ENCODE results near the gene NUPR1.
A peak's percentile ranks its signal among the peaks of the same experiment; 100 is the strongest.
"Not testable (repeated sequence)": the region's sequence is repeated elsewhere in the genome, so short reads cannot be mapped to it uniquely, and the experiment has no call there.

The NUPR1 gene

GRCh38 chr16:28501258-28502232, 37.2 kb downstream of the NUPR1 start:
- Histone ChIP-seq H3K4me3 (no peak overlapping the region), H3K27ac (no peak overlapping the region)

DNA sequence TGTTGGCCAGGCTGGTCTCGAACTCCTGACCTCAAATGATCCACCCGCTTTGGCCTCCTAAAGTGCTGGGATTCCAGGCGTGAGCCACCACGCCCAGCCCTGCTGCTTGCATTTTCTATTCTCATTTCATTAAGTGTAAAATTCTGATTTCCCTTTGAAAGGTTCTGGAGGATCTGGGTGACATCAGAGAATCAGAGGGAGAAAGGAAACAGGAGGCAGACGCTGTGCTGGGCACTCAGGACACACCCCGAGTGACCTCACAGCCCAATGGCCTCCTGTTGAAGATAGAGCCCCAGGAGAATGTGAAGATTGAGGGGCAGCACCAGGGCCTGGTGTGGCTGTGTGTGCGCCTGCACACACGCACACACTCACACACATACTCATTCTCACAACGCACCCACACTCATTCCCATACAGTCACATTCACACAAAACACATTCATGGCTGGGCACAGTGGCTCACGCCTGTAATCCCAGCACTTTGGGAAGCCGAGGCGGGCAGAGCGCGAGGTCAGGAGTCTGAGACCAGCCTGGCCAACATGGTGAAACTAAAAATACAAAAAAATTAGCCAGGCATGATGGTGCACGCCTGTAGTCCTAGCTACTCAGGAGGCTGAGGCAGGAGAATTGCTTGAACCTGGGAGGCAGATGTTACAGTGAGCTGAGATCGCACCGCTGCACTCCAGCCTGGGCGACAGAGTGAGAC, 38.1 kb downstream of the NUPR1 start:
- H3K4me3 ChIP-seq, H3K27ac ChIP-seq: not testable (repeated sequence)

GRCh38 chr16:28499854-28500253, 38.9 kb downstream of the NUPR1 start:
- Histone ChIP-seq H3K4me3 (no peak overlapping the region), H3K27ac (no peak overlapping the region)

GRCh38 chr16:28498666-28499381, 40.0 kb downstream of the NUPR1 start:
- Histone ChIP-seq H3K27ac (no peak overlapping the region), H3K4me3 (no peak overlapping the region)

- Histone ChIP-seq H3K27ac (no peak overlapping the region), H3K4me3 (no peak overlapping the region)
Observed at GRCh38 chr16:28497861-28498599, 40.7 kb downstream of the NUPR1 start.

DNA sequence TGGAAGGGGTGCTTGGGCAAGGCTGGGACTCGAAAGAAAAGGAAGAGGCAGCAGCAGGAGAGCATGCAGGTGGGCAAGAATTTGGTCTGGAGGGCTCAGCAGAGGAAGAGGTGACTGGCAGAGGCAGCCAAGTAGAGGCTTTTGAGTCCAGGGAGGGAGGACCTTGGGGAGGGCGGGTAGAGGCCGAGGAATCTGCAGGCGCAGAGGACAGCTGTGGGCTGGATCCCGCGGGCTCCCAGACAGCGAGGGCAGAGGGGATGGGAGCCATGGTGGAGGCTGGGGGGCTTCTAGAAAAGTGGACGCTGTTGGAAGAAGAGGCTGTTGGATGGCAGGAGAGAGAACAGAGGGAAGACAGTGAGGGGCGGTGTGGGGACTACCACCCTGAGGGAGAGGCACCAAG, 41.4 kb downstream of the NUPR1 start:
- no peak overlapping the region for H3K4me3 ChIP-seq
- no peak overlapping the region for H3K27ac ChIP-seq

DNA sequence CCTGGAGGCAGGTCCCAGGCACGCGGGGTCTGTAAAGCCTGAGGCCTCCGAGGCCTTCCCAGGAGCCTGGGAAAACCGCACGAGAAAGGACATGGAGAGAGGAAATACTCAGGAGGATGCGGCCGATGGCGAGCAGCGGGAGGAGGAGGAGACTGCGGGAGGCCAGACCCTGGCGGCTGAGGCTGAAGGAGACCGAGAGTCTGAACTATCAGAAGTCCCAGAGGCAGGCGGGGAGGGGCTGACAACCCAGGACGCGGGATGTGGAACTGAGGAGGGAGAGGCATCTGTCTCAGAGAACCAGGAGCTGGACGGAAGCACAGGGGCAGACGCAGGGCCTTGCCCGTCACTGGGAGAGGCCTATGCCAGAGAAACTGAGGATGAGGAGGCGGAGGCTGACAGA, 41.9 kb downstream of the NUPR1 start:
- H3K4me3 ChIP-seq: no peak overlapping the region

DNA sequence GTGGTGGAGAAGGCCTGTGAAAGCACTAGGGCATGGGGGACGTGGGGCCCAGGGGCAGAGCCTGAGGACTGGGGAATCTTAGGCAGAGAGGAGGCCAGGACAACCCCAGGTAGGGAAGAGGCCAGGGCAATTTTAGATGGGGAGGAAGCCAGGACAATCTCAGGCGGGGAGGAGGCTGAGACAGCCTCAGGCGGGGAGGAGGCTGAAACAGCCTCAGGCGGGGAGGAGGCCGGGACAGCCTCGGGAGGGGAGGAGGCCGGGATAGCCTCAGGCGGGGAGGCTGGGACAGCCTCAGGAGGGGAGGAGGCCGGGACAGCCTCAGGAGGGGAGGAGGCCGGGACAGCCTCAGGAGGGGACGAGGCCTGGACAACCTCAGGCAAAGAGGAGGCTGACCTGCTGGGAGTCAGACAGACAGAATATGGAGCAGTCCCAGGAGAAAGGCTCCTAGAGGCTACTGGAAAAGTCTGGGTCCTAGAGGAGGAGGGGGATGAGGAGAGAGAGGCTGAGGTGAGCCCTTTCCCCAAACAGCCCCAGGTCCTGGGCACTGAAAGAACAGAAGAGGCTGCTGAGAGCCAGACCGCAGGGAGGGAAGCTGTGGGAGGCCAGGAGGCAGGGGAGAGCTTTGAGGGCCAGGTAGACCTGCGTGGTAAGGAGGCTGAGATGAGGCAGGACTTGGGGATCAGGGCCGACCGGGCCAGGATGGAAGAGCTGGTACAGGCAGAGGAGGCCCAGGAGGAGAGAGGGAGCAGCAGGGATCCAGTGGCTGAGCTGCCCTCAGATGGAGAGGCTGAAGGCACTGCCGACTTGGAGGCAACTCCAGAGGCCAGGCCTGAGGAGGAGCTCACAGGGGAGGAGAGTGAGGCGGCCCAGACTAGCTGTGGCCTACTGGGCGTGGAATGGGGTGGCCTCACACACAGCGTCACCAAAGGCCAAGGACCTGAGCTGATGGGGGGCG, 42.7 kb downstream of the NUPR1 start:
- H3K4me3 ChIP-seq: peak overlapping the region in 3 of 7 experiments; percentile 17 to 22 (median 21)
- peak overlapping the region in 19 of 21 experiments; percentile 31 to 100 (median 84) for H3K27ac ChIP-seq

More for the DNA sequence above, 41.9 kb downstream of the NUPR1 start:
- peak overlapping the region in 5 of 21 experiments; percentile 84 to 98 (median 97) for H3K27ac ChIP-seq

DNA sequence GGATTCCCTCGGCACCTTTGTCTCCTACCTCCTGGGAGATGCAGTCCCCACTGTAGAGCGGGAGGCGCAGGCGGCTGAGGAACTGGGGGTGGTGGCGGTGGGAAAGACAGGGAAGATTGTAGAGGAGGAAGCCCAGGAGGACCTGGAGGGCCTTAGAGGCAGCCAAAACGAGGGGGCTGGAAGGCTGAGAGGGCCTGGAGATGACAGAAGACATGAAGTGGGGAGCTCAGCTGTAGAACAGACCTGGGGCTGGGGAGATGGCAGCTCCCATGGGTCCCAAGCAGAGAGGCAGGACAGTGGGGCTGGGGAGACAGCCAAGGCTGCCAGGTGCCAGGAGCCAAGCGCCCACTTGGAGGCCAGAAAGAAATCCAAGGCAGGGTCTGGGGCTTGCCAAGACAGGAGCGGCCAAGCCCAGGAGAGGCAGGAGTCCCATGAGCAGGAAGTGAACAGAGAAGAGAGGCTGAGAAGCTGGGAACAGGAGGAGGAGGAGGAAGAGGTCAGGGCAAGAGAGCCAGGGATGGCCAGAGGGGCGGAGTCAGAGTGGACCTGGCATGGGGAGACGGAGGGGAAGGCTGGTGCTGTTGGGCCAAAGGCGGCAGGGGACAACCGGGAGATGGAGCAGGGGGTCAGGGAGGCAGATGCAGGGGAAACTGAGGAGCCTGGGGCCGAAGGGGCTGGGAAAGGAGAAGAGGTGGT, 43.5 kb downstream of the NUPR1 start:
- Histone ChIP-seq H3K27ac (peak overlapping the region in 20 of 21 experiments; percentile 31 to 100 (median 85)), H3K4me3 (peak overlapping the region in 6 of 7 experiments; percentile 17 to 30 (median 20))

- H3K4me3 ChIP-seq: peak within 1 kb of the TSS in 6 of 7 experiments; percentile 17 to 30 (median 20)
- H3K27ac ChIP-seq: peak within 1 kb of the TSS in 20 of 21 experiments; percentile 31 to 100 (median 96)
Observed at GRCh38 chr16:28494121-28494851, 44.5 kb downstream of the NUPR1 start, which contains the start of gene APOBR. Gene APOBR (plus strand): TSS chr16:28494643. CDS start chr16:28494682, 39 bp downstream.

GRCh38 chr16:28492511-28492910, 46.3 kb downstream of the NUPR1 start:
- H3K4me3 ChIP-seq: peak overlapping the region in 6 of 7 experiments; percentile 66 to 94 (median 78)
- peak overlapping the region in 20 of 21 experiments; percentile 86 to 100 (median 97) for H3K27ac ChIP-seq

- Histone ChIP-seq H3K4me3 (peak within 1 kb of the TSS; percentile 66 to 94 (median 80)), H3K27ac (peak within 1 kb of the TSS; percentile 68 to 100 (median 97))
Observed at GRCh38 chr16:28491970-28492474, 46.8 kb downstream of the NUPR1 start, which contains the start of gene CLN3. Gene CLN3 (minus strand): TSS chr16:28492074. CDS start chr16:28491759, 315 bp downstream.

DNA sequence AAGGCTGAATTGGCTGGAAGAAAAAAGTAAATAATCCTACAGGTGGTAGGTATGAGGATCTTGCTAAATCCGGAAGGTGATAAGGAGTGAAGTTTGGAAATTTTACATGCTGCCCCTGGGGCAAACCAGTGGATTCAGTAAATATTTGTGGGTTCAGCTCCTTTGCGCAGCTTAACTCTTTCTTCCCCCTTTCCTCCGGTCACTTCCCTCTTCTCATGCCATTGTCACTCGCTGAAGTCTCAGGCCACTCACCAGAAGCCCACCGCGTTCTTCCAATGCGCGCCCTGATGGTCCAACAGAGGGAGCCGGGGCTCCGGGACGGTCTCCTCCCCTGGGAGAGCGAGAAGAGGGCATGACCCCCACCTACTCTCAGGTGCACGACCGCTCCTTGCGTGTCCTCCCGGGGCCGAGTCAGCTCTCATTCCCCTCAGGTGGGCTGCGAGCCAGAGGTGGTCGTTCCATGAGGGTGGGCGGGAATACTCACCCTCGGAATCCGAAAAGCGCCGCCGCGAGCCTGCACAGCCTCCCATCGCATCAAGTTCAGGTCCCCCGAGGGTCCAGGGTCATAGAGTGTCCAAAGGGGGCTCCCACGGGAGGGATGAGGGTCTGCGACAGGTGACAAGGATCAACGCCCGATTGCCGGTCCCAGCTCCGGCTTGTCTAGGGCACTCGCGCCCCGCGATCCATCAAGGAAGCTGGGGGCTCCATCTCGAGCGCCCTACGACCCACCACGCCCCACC, 47.4 kb downstream of the NUPR1 start:
- peak overlapping the region; percentile 68 to 100 (median 97) for H3K27ac ChIP-seq
- peak overlapping the region; percentile 66 to 94 (median 80) for H3K4me3 ChIP-seq

GRCh38 chr16:28486266-28486665, 52.5 kb downstream of the NUPR1 start:
- Histone ChIP-seq H3K27ac (no peak overlapping the region), H3K4me3 (no peak overlapping the region)

- not testable (repeated sequence) for H3K27ac ChIP-seq, H3K4me3 ChIP-seq
Observed at GRCh38 chr16:28483361-28483760, 55.4 kb downstream of the NUPR1 start.
